ENCODE data around the gene MACROD1. TPM values are rescaled to one million over a fixed set of nuclear protein-coding genes. Genes with fewer than 3 reads are reported as not detected.

MACROD1 gene
- total and polyA plus RNA-seq, 9 of the 15 experiments (the other 6 are each of a cell fraction or from before 2014, with no cell fraction given): 1.1 to 60.0 (median 26.4) TPM

GRCh38 chr11:64204080-64204440, 38.1 kb upstream of the MACROD1 start (continued):
- no peak for TF ChIP-seq SIN3A (IDR thresholded peaks at IDR 0.05; ENCODE audit: borderline replicate concordance in 2 of 2, control insufficient read depth in 1 of 2, low read depth in 2 of 2, low read length in 2 of 2)
- no peak for TF ChIP-seq SRSF7 (optimal IDR thresholded peaks at IDR 0.05; ENCODE audit: low read depth, low read length)
- TF ChIP-seq HLTF (IDR thresholded peaks at IDR 0.05): no peak
- no peak for TF ChIP-seq THRA (IDR thresholded peaks at IDR 0.05)
- TF ChIP-seq ATF2 (CRISPR knock-in tag; IDR thresholded peaks at IDR 0.05): no peak
- TF ChIP-seq, protein P1, sequence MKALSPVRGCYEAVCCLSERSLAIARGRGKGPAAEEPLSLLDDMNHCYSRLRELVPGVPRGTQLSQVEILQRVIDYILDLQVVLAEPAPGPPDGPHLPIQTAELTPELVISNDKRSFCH (CRISPR knock-in tag; IDR thresholded peaks at IDR 0.05): no peak
- TF ChIP-seq, protein P1 (tag; IDR thresholded peaks at IDR 0.05): no peak
- no peak for TF ChIP-seq TSC22D4 (tag; IDR thresholded peaks at IDR 0.05)
- TF ChIP-seq BRD9 (IDR thresholded peaks at IDR 0.05; ENCODE audit: low read depth, partially characterized antibody): no peak
- TF ChIP-seq CREBBP (IDR thresholded peaks at IDR 0.05; ENCODE audit: low read depth, low read length): no peak
- TF ChIP-seq ETV5 (CRISPR knock-in tag; IDR thresholded peaks at IDR 0.05; ENCODE audit: low read depth): no peak
- peak; percentile 44 for TF ChIP-seq ZBTB33 (CRISPR knock-in tag; IDR thresholded peaks at IDR 0.05)
- TF ChIP-seq LARP7 (IDR thresholded peaks at IDR 0.05): no peak
- TF ChIP-seq, protein P2, sequence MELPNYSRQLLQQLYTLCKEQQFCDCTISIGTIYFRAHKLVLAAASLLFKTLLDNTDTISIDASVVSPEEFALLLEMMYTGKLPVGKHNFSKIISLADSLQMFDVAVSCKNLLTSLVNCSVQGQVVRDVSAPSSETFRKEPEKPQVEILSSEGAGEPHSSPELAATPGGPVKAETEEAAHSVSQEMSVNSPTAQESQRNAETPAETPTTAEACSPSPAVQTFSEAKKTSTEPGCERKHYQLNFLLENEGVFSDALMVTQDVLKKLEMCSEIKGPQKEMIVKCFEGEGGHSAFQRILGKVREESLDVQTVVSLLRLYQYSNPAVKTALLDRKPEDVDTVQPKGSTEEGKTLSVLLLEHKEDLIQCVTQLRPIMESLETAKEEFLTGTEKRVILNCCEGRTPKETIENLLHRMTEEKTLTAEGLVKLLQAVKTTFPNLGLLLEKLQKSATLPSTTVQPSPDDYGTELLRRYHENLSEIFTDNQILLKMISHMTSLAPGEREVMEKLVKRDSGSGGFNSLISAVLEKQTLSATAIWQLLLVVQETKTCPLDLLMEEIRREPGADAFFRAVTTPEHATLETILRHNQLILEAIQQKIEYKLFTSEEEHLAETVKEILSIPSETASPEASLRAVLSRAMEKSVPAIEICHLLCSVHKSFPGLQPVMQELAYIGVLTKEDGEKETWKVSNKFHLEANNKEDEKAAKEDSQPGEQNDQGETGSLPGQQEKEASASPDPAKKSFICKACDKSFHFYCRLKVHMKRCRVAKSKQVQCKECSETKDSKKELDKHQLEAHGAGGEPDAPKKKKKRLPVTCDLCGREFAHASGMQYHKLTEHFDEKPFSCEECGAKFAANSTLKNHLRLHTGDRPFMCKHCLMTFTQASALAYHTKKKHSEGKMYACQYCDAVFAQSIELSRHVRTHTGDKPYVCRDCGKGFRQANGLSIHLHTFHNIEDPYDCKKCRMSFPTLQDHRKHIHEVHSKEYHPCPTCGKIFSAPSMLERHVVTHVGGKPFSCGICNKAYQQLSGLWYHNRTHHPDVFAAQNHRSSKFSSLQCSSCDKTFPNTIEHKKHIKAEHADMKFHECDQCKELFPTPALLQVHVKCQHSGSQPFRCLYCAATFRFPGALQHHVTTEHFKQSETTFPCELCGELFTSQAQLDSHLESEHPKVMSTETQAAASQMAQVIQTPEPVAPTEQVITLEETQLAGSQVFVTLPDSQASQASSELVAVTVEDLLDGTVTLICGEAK (IDR thresholded peaks at IDR 0.05): no peak
- TF ChIP-seq, protein P2 (CRISPR knock-in tag; IDR thresholded peaks at IDR 0.05): no peak
